GM21528 (cell line): ENCODE data around the gene FUCA2.

Experiments
- ATAC-seq: cut with Tn5 transposase; IDR thresholded peaks from one replicate; pipeline ENCODE4 v1.9.1; 2021; ENCODE audit warnings: mild to moderate bottlenecking, moderate library complexity; ENCODE audit not compliant: unreplicated experiment, low FRiP score

FUCA2 gene

GRCh38 chr6:143510991-143511891 is at the start of gene FUCA2:
Gene FUCA2 (minus strand): TSS chr6:143511720. CDS start chr6:143511634, 86 bp downstream.
- ATAC-seq: peak; percentile 64

GRCh38 chr6:143561105-143561704 is 49.7 kb upstream of the FUCA2 start:
- ATAC-seq: no peak

- ATAC-seq: no peak
Observed at GRCh38 chr6:143559051-143559660, 47.6 kb upstream of the FUCA2 start.

GRCh38 chr6:143556529-143556928 is 45.0 kb upstream of the FUCA2 start:
- no peak for ATAC-seq

GRCh38 chr6:143555582-143555981 is 44.1 kb upstream of the FUCA2 start:
- ATAC-seq: no peak

GRCh38 chr6:143555071-143555492 is 43.6 kb upstream of the FUCA2 start:
- no peak for ATAC-seq

GRCh38 chr6:143553337-143553736 is 41.8 kb upstream of the FUCA2 start:
- ATAC-seq: no peak

- no peak for ATAC-seq
Observed at GRCh38 chr6:143549949-143550268, 38.4 kb upstream of the FUCA2 start.

- peak; percentile 64 for ATAC-seq
Observed at GRCh38 chr6:143549221-143549948, 37.9 kb upstream of the FUCA2 start.

GRCh38 chr6:143546599-143546998 is 35.1 kb upstream of the FUCA2 start:
- no peak for ATAC-seq

- no peak for ATAC-seq
Observed at GRCh38 chr6:143545976-143546547, 34.5 kb upstream of the FUCA2 start.

- ATAC-seq: no peak
Observed at GRCh38 chr6:143545165-143545564, 33.6 kb upstream of the FUCA2 start.

- ATAC-seq: no peak
Observed at GRCh38 chr6:143544011-143544696, 32.6 kb upstream of the FUCA2 start.

GRCh38 chr6:143543435-143543834 is 31.9 kb upstream of the FUCA2 start:
- no peak for ATAC-seq

GRCh38 chr6:143542888-143543287 is 31.4 kb upstream of the FUCA2 start:
- no peak for ATAC-seq

- no peak for ATAC-seq
Observed at GRCh38 chr6:143540192-143540591, 28.7 kb upstream of the FUCA2 start.

- no peak for ATAC-seq
Observed at GRCh38 chr6:143539734-143540133, 28.2 kb upstream of the FUCA2 start.

- ATAC-seq: no peak
Observed at GRCh38 chr6:143539106-143539505, 27.6 kb upstream of the FUCA2 start.

- no peak for ATAC-seq
Observed at GRCh38 chr6:143538374-143538773, 26.9 kb upstream of the FUCA2 start.
